K562 (cell line): ENCODE data around the gene ATP9B. TPM values are rescaled to one million over a fixed set of nuclear protein-coding genes. Genes with fewer than 3 reads are reported as not detected.

Source experiments
- ATAC-seq: fragments of 200-7000 bp; cut with Tn5 transposase; 3 replicates; pipeline ENCODE4 v1.9.1; 2020; ENCODE audit warnings: moderate library complexity
- BruUV-seq: library from RNA; stranded (reverse); fragments of 400-500 nt; replicated peaks from 2 replicates; lab custom pipeline; 2021; lab: Mats Ljungman, UMichigan
- CTCF ChIA-PET: fragments of 300-600 bp; formaldehyde crosslinking; extraction: SDS; loops from one replicate; lab custom pipeline; 2021; ENCODE audit warnings: low intra/inter-chr PET ratio; lab: Yijun Ruan, JAX
- POLR2A ChIA-PET: fragments of 300-600, 350-650 bp; sonication (Branson Sonifier 250); formaldehyde crosslinking; extraction: SDS; loops from one replicate; lab custom pipeline; 2021; ENCODE audit warnings: antibody characterized with exemption, inconsistent platforms; lab: Yijun Ruan, JAX
- DNase-seq, 4 experiments: peaks; one replicate each; pipeline versions ENCODE4 v3.0.0 to v3.0.0-alpha.2; 2011 to 2018; ENCODE audit warnings: low spot score in 3 of 4, mixed read lengths in 3 of 4; ENCODE audit errors: extremely low read depth in 1 of 4
- FAIRE-seq: peaks from 2 replicates; lab custom pipeline; 2011; peaks lifted over from hg19 to GRCh38; lab: Jason Lieb, UNC
- H2AFZ ChIP-seq: 2 replicates; pipeline ENCODE4 v1.6.0; 2011; ENCODE audit warnings: low read depth, low read length, control low read depth, inconsistent platforms
- H3K27ac ChIP-seq: fragments of 200-600 bp; 3 replicates; pipeline ENCODE4 v1.8.0; 2011; ENCODE audit warnings: low read depth, mild to moderate bottlenecking, control low read depth, inconsistent platforms, low read length, moderate library complexity, mixed read lengths; ENCODE audit errors: extremely low read depth
- H3K27me3 ChIP-seq, 2 experiments: fragments of 300-600 bp in 1 of 2; 2 replicates in 1 of 2; 3 replicates in 1 of 2; pipeline versions ENCODE4 v1.6.0 to v1.8.0; 2011; ENCODE audit warnings: inconsistent platforms in 2 of 2, low read length in 2 of 2, mild to moderate bottlenecking in 1 of 2, mixed read lengths in 1 of 2, moderate library complexity in 1 of 2; ENCODE audit not compliant: control insufficient read depth in 2 of 2, insufficient read depth in 2 of 2
- H3K36me3 ChIP-seq: fragments of 300-600 bp; 3 replicates; pipeline ENCODE4 v1.8.0; 2011; ENCODE audit warnings: mild to moderate bottlenecking, low read length, inconsistent platforms; ENCODE audit not compliant: control insufficient read depth, insufficient read depth
- H3K4me1 ChIP-seq, 2 experiments: fragments of 200-600 bp in 1 of 2; replicated peaks in 1 of 2; 2 replicates in 1 of 2; 3 replicates in 1 of 2; pipeline versions ENCODE4 v1.5.1 to v1.8.0; 2011; ENCODE audit warnings: inconsistent platforms in 2 of 2, low read length in 2 of 2, mild to moderate bottlenecking in 1 of 2, mixed read lengths in 1 of 2, moderate library complexity in 1 of 2; ENCODE audit not compliant: control insufficient read depth in 2 of 2, insufficient read depth in 2 of 2
- H3K4me2 ChIP-seq: 2 replicates; pipeline ENCODE4 v1.6.1; 2011; ENCODE audit warnings: low read length, control low read depth, inconsistent platforms, mixed read lengths; ENCODE audit not compliant: insufficient read depth
- H3K4me3 ChIP-seq: fragments of 200-600 bp; sonication (generic), shearing (Covaris generic); 2 replicates; pipeline ENCODE4 v1.5.1; 2016; ENCODE audit warnings: control low read depth, inconsistent platforms
- H3K79me2 ChIP-seq: fragments of 200-600 bp; 3 replicates; pipeline ENCODE4 v1.8.0; 2011; ENCODE audit warnings: low read length, inconsistent platforms; ENCODE audit not compliant: control insufficient read depth, insufficient read depth
- H3K9ac ChIP-seq, 2 experiments: 2 replicates each; pipeline versions ENCODE4 v1.6.0 to v1.6.1; 2011; ENCODE audit warnings: low read depth in 2 of 2, low read length in 2 of 2, control low read depth in 1 of 2, inconsistent platforms in 1 of 2, mild to moderate bottlenecking in 1 of 2, mixed read lengths in 1 of 2; ENCODE audit not compliant: insufficient read depth in 1 of 2
- H3K9me1 ChIP-seq: one replicate; pipeline ENCODE4 v1.6.0; 2011; ENCODE audit warnings: inconsistent platforms, mild to moderate bottlenecking, low read length, moderate library complexity; ENCODE audit not compliant: control insufficient read depth, insufficient read depth
- H3K9me3 ChIP-seq: replicated peaks from 2 replicates; pipeline ENCODE4 v1.5.1; 2011; ENCODE audit warnings: low read depth, low read length, inconsistent platforms; ENCODE audit not compliant: control insufficient read depth, insufficient read depth
- H4K20me1 ChIP-seq: replicated peaks from 2 replicates; pipeline ENCODE4 v1.6.1; 2011; ENCODE audit warnings: low read length, inconsistent platforms, mixed read lengths; ENCODE audit not compliant: control insufficient read depth, insufficient read depth
- ETV6 ChIP-seq, 3 experiments: fragments of 150-350 bp in 1 of 3; sonication (generic) in 1 of 3; formaldehyde crosslinking in 1 of 3; IDR thresholded peaks; 2 replicates each; pipeline versions ENCODE4 v1.6.1 to v1.8.0; 2014 to 2022; ENCODE audit warnings: borderline replicate concordance in 2 of 3, low read depth in 2 of 3, antibody characterized with exemption in 1 of 3, low read length in 1 of 3, mild to moderate bottlenecking in 1 of 3, missing genetic modification reagents in 1 of 3
- MTF1 ChIP-seq: fragments of 250-450 bp; sonication (Bioruptor Pico); IDR thresholded peaks from 2 replicates; pipeline ENCODE4 v1.9.0; 2021; ENCODE audit warnings: moderate library complexity, mild to moderate bottlenecking, inconsistent platforms, borderline replicate concordance
- POLR3G ChIP-seq: IDR thresholded peaks from 2 replicates; pipeline ENCODE4 v1.6.1; 2011; ENCODE audit not compliant: insufficient read length, insufficient replicate concordance; ENCODE audit errors: extremely low read depth
- RFX5 ChIP-seq: IDR thresholded peaks from 2 replicates; pipeline ENCODE4 v1.6.1; 2011; ENCODE audit warnings: low read depth, mild to moderate bottlenecking, improper control_type of control experiment, low read length
- TCF7L2 ChIP-seq: fragments of 150-350 bp; IDR thresholded peaks from 2 replicates; pipeline ENCODE4 v1.6.1; 2016; ENCODE audit warnings: low read depth, mild to moderate bottlenecking, low read length, moderate library complexity
- ZC3H8 ChIP-seq: fragments of 450-650 bp; IDR thresholded peaks from 2 replicates; pipeline ENCODE4 v1.6.1; 2017
- ZKSCAN3 ChIP-seq: fragments of 250-450 bp; sonication (Bioruptor Pico); IDR thresholded peaks from 2 replicates; pipeline ENCODE4 v1.4.0; 2020
- ZNF778 ChIP-seq: fragments of 450-650 bp; formaldehyde crosslinking; IDR thresholded peaks from 2 replicates; pipeline ENCODE4 v1.4.0; 2020; ENCODE audit warnings: mild to moderate bottlenecking, moderate library complexity
- ZNF830 ChIP-seq: fragments of 250-450 bp; sonication (Bioruptor Pico); IDR thresholded peaks from 2 replicates; pipeline ENCODE4 v1.5.0; 2021; ENCODE audit warnings: mild to moderate bottlenecking
- WGBS: fragments of 100-300 bp; shearing (Covaris generic); methylation state at CpG from one replicate; pipeline ENCODE4 v1.1.6; 2016; ENCODE audit warnings: low coverage, mixed read lengths; ENCODE audit not compliant: insufficient coverage; ENCODE audit errors: missing lambda C conversion rate; 5-methylcytosine and 5-hydroxymethylcytosine counted together
- in situ Hi-C: fragments of 300-500 bp; cut with MboI; formaldehyde crosslinking; loops from 4 replicates; pipeline ENCODE4 v1.15.0; 2018; ENCODE audit warnings: inconsistent platforms, mixed read lengths
- intact Hi-C: fragments of 100-400 bp; cut with micrococcal nuclease; formaldehyde crosslinking; loops from 2 replicates; pipeline ENCODE4 v1.14.2; 2022
- polyA plus RNA-seq, 8 experiments: library from polyadenylated mRNA; depleted of rRNA in 4 of 8; stranded (reverse) in 5 of 8; unstranded in 3 of 8; fragments of >200 nt; fragmentation: Nextera tagmentation in 2 of 8; fragmentation: Illumina TruSeq in 1 of 8; extraction: Ambion mirVana in 2 of 8; extraction: Trizol in 1 of 8; gene quantifications; 2 replicates each; pipeline versions ENCODE4 v1.2.1 to v1.2.3, GENCODE V29; 2011 to 2014; ENCODE audit warnings: inconsistent platforms in 1 of 8, missing spikeins in 1 of 8
- total RNA-seq, 7 experiments: library from RNA; depleted of rRNA in 6 of 7; stranded (reverse); fragments of >200 nt in 6 of 7; fragmentation: Illumina TruSeq in 2 of 7; extraction: Trizol in 2 of 7; gene quantifications; 2 replicates each; pipeline versions ENCODE4 v1.2.1 to v1.2.3, GENCODE V29; 2011 to 2021; ENCODE audit warnings: low replicate concordance in 1 of 7
- TF ChIP-seq, protein P1 (sequence below): fragments of 250-450 bp; sonication (Bioruptor Pico); IDR thresholded peaks from 2 replicates; pipeline ENCODE4 v1.8.0; 2021; ENCODE audit warnings: moderate library complexity, mild to moderate bottlenecking, inconsistent platforms
- TF ChIP-seq, protein P2 (sequence below): fragments of 150-350 bp; conservative IDR thresholded peaks from 2 replicates; pipeline ENCODE4 v1.6.1; 2014; ENCODE audit warnings: low read length
- TF ChIP-seq, protein P3 (sequence below): fragments of 450-650 bp; formaldehyde crosslinking; IDR thresholded peaks from 2 replicates; pipeline ENCODE4 v1.4.0; 2020; ENCODE audit warnings: mild to moderate bottlenecking
- TF ChIP-seq, protein P4 (sequence below): sonication (generic); formaldehyde crosslinking; IDR thresholded peaks from 2 replicates; pipeline ENCODE4 v1.8.0; 2022; ENCODE audit warnings: mild to moderate bottlenecking, missing genetic modification reagents
- TF ChIP-seq, protein P5 (sequence below): fragments of 450-650 bp; IDR thresholded peaks from 2 replicates; pipeline ENCODE4 v1.6.1; 2018; ENCODE audit not compliant: partially characterized antibody

ATP9B gene
- total and polyA plus RNA-seq, 9 of the 15 experiments (the other 6 are each of a cell fraction or from before 2014, with no cell fraction given) = 0.66 to 13.2 (median 7.9) TPM

GRCh38 chr18:79197531-79197930 lies 128.3 kb downstream of the ATP9B start:
- no peak overlapping the region for H3K4me2 ChIP-seq
- no peak overlapping the region for H3K9ac ChIP-seq
- no peaks in the 10 kb centered on the region for H3K79me2 ChIP-seq
- H3K4me1 ChIP-seq = no peaks in the 10 kb centered on the region
- no peaks in the 10 kb centered on the region for H3K9me3 ChIP-seq
- CTCF ChIA-PET = no interaction called here
- POLR2A ChIA-PET = no interaction called here
- no peaks in the 10 kb centered on the region for H3K27me3 ChIP-seq
- H4K20me1 ChIP-seq = no peaks in the 10 kb centered on the region
- BruUV-seq = no TSS peak
- ATAC-seq (no peak), DNase-seq (no peak), FAIRE-seq (no peak)
- 63% methylated on average over 4 of the region's 4 CpGs for WGBS
- no peaks in the 10 kb centered on the region for H3K9me1 ChIP-seq
- no peak overlapping the region for H3K27ac ChIP-seq
- in situ Hi-C loops (no loop called here), intact Hi-C loops (no loop called here)
- no peak overlapping the region for H2AFZ ChIP-seq
- H3K36me3 ChIP-seq = 0 out of 3 replicates have a peak, but pooled peaks cover 3% of the 10 kb centered on the region
- H3K4me3 ChIP-seq = no peak overlapping the region
- no peak for TF ChIP-seq ZKSCAN3 (CRISPR knock-in tag)
- TF ChIP-seq ZNF830 (CRISPR knock-in tag) = no peak
- TF ChIP-seq POLR3G = no peak
- TF ChIP-seq, protein P1, sequence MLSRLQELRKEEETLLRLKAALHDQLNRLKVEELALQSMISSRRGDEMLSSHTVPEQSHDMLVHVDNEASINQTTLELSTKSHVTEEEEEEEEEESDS (CRISPR knock-in tag) = no peak
- TF ChIP-seq, protein P2, sequence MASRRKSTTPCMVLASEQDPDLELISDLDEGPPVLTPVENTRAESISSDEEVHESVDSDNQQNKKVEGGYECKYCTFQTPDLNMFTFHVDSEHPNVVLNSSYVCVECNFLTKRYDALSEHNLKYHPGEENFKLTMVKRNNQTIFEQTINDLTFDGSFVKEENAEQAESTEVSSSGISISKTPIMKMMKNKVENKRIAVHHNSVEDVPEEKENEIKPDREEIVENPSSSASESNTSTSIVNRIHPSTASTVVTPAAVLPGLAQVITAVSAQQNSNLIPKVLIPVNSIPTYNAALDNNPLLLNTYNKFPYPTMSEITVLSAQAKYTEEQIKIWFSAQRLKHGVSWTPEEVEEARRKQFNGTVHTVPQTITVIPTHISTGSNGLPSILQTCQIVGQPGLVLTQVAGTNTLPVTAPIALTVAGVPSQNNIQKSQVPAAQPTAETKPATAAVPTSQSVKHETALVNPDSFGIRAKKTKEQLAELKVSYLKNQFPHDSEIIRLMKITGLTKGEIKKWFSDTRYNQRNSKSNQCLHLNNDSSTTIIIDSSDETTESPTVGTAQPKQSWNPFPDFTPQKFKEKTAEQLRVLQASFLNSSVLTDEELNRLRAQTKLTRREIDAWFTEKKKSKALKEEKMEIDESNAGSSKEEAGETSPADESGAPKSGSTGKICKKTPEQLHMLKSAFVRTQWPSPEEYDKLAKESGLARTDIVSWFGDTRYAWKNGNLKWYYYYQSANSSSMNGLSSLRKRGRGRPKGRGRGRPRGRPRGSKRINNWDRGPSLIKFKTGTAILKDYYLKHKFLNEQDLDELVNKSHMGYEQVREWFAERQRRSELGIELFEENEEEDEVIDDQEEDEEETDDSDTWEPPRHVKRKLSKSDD = no peak
- no peak for TF ChIP-seq ZC3H8
- no peak for TF ChIP-seq MTF1 (CRISPR knock-in tag)
- TF ChIP-seq TCF7L2 = no peak
- no peak for TF ChIP-seq ZNF778 (CRISPR knock-in tag)
- TF ChIP-seq, protein P3, sequence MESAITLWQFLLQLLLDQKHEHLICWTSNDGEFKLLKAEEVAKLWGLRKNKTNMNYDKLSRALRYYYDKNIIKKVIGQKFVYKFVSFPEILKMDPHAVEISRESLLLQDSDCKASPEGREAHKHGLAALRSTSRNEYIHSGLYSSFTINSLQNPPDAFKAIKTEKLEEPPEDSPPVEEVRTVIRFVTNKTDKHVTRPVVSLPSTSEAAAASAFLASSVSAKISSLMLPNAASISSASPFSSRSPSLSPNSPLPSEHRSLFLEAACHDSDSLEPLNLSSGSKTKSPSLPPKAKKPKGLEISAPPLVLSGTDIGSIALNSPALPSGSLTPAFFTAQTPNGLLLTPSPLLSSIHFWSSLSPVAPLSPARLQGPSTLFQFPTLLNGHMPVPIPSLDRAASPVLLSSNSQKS = no peak
- TF ChIP-seq, protein P4, sequence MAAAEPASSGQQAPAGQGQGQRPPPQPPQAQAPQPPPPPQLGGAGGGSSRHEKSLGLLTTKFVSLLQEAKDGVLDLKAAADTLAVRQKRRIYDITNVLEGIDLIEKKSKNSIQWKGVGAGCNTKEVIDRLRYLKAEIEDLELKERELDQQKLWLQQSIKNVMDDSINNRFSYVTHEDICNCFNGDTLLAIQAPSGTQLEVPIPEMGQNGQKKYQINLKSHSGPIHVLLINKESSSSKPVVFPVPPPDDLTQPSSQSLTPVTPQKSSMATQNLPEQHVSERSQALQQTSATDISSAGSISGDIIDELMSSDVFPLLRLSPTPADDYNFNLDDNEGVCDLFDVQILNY (CRISPR knock-in tag) = no peak
- TF ChIP-seq, protein P5, sequence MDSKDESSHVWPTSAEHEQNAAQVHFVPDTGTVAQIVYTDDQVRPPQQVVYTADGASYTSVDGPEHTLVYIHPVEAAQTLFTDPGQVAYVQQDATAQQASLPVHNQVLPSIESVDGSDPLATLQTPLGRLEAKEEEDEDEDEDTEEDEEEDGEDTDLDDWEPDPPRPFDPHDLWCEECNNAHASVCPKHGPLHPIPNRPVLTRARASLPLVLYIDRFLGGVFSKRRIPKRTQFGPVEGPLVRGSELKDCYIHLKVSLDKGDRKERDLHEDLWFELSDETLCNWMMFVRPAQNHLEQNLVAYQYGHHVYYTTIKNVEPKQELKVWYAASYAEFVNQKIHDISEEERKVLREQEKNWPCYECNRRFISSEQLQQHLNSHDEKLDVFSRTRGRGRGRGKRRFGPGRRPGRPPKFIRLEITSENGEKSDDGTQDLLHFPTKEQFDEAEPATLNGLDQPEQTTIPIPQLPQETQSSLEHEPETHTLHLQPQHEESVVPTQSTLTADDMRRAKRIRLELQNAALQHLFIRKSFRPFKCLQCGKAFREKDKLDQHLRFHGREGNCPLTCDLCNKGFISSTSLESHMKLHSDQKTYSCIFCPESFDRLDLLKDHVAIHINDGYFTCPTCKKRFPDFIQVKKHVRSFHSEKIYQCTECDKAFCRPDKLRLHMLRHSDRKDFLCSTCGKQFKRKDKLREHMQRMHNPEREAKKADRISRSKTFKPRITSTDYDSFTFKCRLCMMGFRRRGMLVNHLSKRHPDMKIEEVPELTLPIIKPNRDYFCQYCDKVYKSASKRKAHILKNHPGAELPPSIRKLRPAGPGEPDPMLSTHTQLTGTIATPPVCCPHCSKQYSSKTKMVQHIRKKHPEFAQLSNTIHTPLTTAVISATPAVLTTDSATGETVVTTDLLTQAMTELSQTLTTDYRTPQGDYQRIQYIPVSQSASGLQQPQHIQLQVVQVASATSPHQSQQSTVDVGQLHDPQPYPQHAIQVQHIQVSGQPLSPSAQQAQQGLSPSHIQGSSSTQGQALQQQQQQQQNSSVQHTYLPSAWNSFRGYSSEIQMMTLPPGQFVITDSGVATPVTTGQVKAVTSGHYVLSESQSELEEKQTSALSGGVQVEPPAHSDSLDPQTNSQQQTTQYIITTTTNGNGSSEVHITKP = no peak
- no peak for TF ChIP-seq ETV6 (IDR thresholded peaks at IDR 0.05; ENCODE audit: borderline replicate concordance in 1 of 2, low read depth in 2 of 2, low read length in 1 of 2)
- TF ChIP-seq ETV6 (CRISPR knock-in tag; IDR thresholded peaks at IDR 0.05; ENCODE audit: borderline replicate concordance) = no peak
- no peak for TF ChIP-seq RFX5
